ENCODE results near the gene NUP37.
"Not testable (repeated sequence)": the region's sequence is repeated elsewhere in the genome, so short reads cannot be mapped to it uniquely, and the experiment has no call there.

The NUP37 gene

GRCh38 chr12:102119674-102120563 lies at the start of gene NUP37, which contains the start of gene PARPBP:
Gene NUP37, minus strand, starts transcription at chr12:102120114. Its CDS starts 1,596 bp downstream, at chr12:102118518.
Gene PARPBP, plus strand, starts transcription at chr12:102120183. Its CDS starts 3,706 bp downstream, at chr12:102123889.
- FAIRE-seq = peak; percentile 35

GRCh38 chr12:102167821-102168604 lies 48.1 kb upstream of the NUP37 start:
- FAIRE-seq = no peak

GRCh38 chr12:102163383-102163782 lies 43.5 kb upstream of the NUP37 start:
- no peak for FAIRE-seq

GRCh38 chr12:102155206-102155605 lies 35.3 kb upstream of the NUP37 start:
- FAIRE-seq = not testable (repeated sequence)

- not testable (repeated sequence) for FAIRE-seq
Observed at GRCh38 chr12:102147062-102147587, 27.2 kb upstream of the NUP37 start.

GRCh38 chr12:102144221-102144620 lies 24.3 kb upstream of the NUP37 start:
- FAIRE-seq = peak; percentile 69

- FAIRE-seq = not testable (repeated sequence)
Observed at GRCh38 chr12:102142866-102143373, 23.0 kb upstream of the NUP37 start.

- FAIRE-seq = not testable (repeated sequence)
Observed at GRCh38 chr12:102137619-102138018, 17.7 kb upstream of the NUP37 start.

GRCh38 chr12:102131442-102131841 lies 11.5 kb upstream of the NUP37 start:
- FAIRE-seq = not testable (repeated sequence)

GRCh38 chr12:102130720-102131119 lies 10.8 kb upstream of the NUP37 start:
- not testable (repeated sequence) for FAIRE-seq

- not testable (repeated sequence) for FAIRE-seq
Observed at GRCh38 chr12:102121328-102121727, 1.4 kb upstream of the NUP37 start.

GRCh38 chr12:102120886-102121285 lies 972 bp upstream of the NUP37 start:
- no peak for FAIRE-seq

- no peak for FAIRE-seq
Observed at GRCh38 chr12:102120564-102120873, 605 bp upstream of the NUP37 start.

GRCh38 chr12:102118874-102119273 lies 1.0 kb downstream of the NUP37 start:
- FAIRE-seq = no peak

GRCh38 chr12:102116392-102116791 lies 3.5 kb downstream of the NUP37 start:
- no peak for FAIRE-seq

- FAIRE-seq = no peak
Observed at GRCh38 chr12:102114212-102114611, 5.7 kb downstream of the NUP37 start.

- FAIRE-seq = no peak
Observed at GRCh38 chr12:102110782-102111181, 9.1 kb downstream of the NUP37 start.

GRCh38 chr12:102107970-102108369 lies 11.9 kb downstream of the NUP37 start:
- FAIRE-seq = no peak

- FAIRE-seq = no peak
Observed at GRCh38 chr12:102106905-102107304, 13.0 kb downstream of the NUP37 start.

GRCh38 chr12:102096855-102097254 lies 23.1 kb downstream of the NUP37 start:
- no peak for FAIRE-seq

GRCh38 chr12:102095677-102096263 lies 24.1 kb downstream of the NUP37 start:
- FAIRE-seq = peak; percentile 53

- FAIRE-seq = peak; percentile 67
Observed at GRCh38 chr12:102093319-102093718, 26.6 kb downstream of the NUP37 start.
